OCI-LY7 (cell line): ENCODE results near the gene PRELID3B. TPM values are rescaled to one million over a fixed set of nuclear protein-coding genes. Genes with fewer than 3 reads are reported as not detected.

ENCODE experiments used
- BruUV-seq: library from RNA; stranded (reverse); fragments of 400-500 nt; replicated peaks from 2 replicates; lab custom pipeline; 2021; lab: Mats Ljungman, UMichigan
- CTCF ChIA-PET: fragments of 300-600 bp; sonication (Branson Sonifier 250); formaldehyde crosslinking; loops from one replicate; lab custom pipeline; 2022; ENCODE audit warnings: antibody characterized with exemption; ENCODE audit not compliant: unreplicated experiment; lab: Charles Lee
- POLR2A ChIA-PET: fragments of 300-600 bp; sonication (Branson Sonifier 250); formaldehyde crosslinking; loops from one replicate; lab custom pipeline; 2022; ENCODE audit warnings: antibody characterized with exemption; lab: Charles Lee
- DNase-seq: peaks from one replicate; pipeline ENCODE4 v3.0.0-alpha.2; 2015; ENCODE audit warnings: low spot score
- H2AFZ ChIP-seq: fragments of 200-600 bp; sonication (generic), shearing (Covaris generic); 2 replicates; pipeline ENCODE4 v1.6.1; 2014; ENCODE audit warnings: mild to moderate bottlenecking, antibody characterized with exemption, low read length, moderate library complexity
- H3K27ac ChIP-seq: fragments of 200-600 bp; sonication (generic); 2 replicates; pipeline ENCODE4 v1.5.1; 2014; ENCODE audit warnings: mixed run types, low read depth, mild to moderate bottlenecking, moderate library complexity, low read length, inconsistent platforms; ENCODE audit not compliant: poor library complexity, severe bottlenecking
- H3K36me3 ChIP-seq: fragments of 200-600 bp; sonication (generic); 2 replicates; pipeline ENCODE4 v1.6.1; 2014; ENCODE audit warnings: mild to moderate bottlenecking, antibody characterized with exemption, low read length, moderate library complexity, mixed read lengths; ENCODE audit not compliant: insufficient read depth
- H3K4me1 ChIP-seq: fragments of 200-600 bp; sonication (generic); 2 replicates; pipeline ENCODE4 v1.5.1; 2014; ENCODE audit warnings: mild to moderate bottlenecking, low read length; ENCODE audit not compliant: insufficient read depth, poor library complexity, severe bottlenecking
- H3K4me2 ChIP-seq: fragments of 200-600 bp; sonication (generic); 2 replicates; pipeline ENCODE4 v1.6.1; 2014; ENCODE audit warnings: mild to moderate bottlenecking, low read length
- H3K4me3 ChIP-seq: fragments of 200-600 bp; sonication (generic); 2 replicates; pipeline ENCODE4 v1.5.1; 2014; ENCODE audit warnings: mild to moderate bottlenecking, low read depth, low read length; ENCODE audit not compliant: poor library complexity, severe bottlenecking
- H3K79me2 ChIP-seq: fragments of 200-600 bp; sonication (generic); 2 replicates; pipeline ENCODE4 v1.6.1; 2016; ENCODE audit warnings: low read depth, mild to moderate bottlenecking, low read length, moderate library complexity, mixed read lengths; ENCODE audit not compliant: insufficient read depth
- H3K9me2 ChIP-seq: fragments of 200-600 bp; sonication (generic); 2 replicates; pipeline ENCODE4 v1.6.1; 2016; ENCODE audit warnings: mild to moderate bottlenecking, low read length, mixed read lengths; ENCODE audit not compliant: insufficient read depth
- H3K9me3 ChIP-seq: fragments of 200-600 bp; sonication (generic); 2 replicates; pipeline ENCODE4 v1.6.1; 2014; ENCODE audit warnings: mild to moderate bottlenecking, mixed run types, low read length, mixed read lengths
- H4K20me1 ChIP-seq: fragments of 200-600 bp; sonication (generic); 2 replicates; pipeline ENCODE4 v1.6.1; 2014; ENCODE audit warnings: mild to moderate bottlenecking, antibody characterized with exemption, low read length, moderate library complexity, mixed read lengths; ENCODE audit not compliant: insufficient read depth
- EZH2phosphoT487 ChIP-seq: fragments of 200-600 bp; sonication (generic); IDR thresholded peaks from 2 replicates; pipeline ENCODE4 v1.6.1; 2018; ENCODE audit warnings: low read depth, borderline replicate concordance, mild to moderate bottlenecking, mixed run types, antibody characterized with exemption, low read length, moderate library complexity, mixed read lengths
- intact Hi-C: fragments of 100-400 bp; cut with micrococcal nuclease; formaldehyde crosslinking; loops from one replicate; pipeline ENCODE4 v1.10.0; 2022; ENCODE audit not compliant: unreplicated experiment
- total RNA-seq, 2 experiments: library from RNA; depleted of rRNA in 1 of 2; stranded (reverse); fragments of >200 nt in 1 of 2; shearing (Covaris generic) in 1 of 2; gene quantifications; 2 replicates each; pipeline ENCODE4 v1.2.3, GENCODE V29; 2014 to 2022
- TF ChIP-seq, protein P1 (sequence below): fragments of 200-600 bp; sonication (generic); conservative IDR thresholded peaks from 2 replicates; pipeline ENCODE4 v1.5.1; 2014; ENCODE audit warnings: mild to moderate bottlenecking, antibody characterized with exemption, low read length, moderate library complexity, mixed read lengths

Gene PRELID3B
- total RNA-seq, 2 experiments from 2014 or later, result 99.4 to 119 TPM

DNA sequence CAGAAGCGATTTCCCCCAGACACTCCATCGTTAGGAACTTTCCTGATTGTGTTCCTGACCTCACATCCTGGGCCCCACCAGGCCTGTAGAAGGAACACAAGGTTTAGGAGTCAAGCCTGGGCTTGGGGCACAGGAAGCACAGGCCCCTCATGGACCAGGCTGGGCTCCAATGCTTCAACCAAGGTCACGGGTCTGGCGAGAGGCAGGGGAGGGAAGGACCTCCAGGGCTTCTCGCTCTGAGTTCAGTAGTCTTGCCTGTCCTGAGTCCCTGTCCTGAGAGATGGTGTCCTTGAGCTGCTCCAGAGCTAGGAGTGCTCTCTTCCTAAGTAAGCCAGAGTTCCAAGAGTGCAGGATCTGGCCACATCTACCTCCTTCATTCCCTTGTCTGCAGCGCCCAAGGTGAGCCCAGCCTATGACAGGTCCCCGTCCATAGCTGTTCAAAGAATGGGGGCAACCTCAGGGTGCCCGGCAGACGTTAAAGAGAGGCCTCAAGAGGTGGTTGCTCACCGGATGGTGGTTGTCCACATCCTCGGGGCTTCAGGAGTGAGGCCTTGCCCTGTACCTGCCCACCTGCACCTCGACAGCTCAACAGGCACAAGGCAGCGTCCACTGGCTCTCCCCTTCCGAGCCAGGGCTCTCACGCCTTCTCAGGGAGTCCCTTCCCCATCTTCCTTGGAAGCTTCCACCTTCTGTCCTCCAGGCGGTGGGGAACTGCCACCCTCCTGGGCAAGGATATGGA, 24.9 kb downstream of the PRELID3B start:
- TF ChIP-seq EZH2phosphoT487, result no peak
- TF ChIP-seq, protein P1, sequence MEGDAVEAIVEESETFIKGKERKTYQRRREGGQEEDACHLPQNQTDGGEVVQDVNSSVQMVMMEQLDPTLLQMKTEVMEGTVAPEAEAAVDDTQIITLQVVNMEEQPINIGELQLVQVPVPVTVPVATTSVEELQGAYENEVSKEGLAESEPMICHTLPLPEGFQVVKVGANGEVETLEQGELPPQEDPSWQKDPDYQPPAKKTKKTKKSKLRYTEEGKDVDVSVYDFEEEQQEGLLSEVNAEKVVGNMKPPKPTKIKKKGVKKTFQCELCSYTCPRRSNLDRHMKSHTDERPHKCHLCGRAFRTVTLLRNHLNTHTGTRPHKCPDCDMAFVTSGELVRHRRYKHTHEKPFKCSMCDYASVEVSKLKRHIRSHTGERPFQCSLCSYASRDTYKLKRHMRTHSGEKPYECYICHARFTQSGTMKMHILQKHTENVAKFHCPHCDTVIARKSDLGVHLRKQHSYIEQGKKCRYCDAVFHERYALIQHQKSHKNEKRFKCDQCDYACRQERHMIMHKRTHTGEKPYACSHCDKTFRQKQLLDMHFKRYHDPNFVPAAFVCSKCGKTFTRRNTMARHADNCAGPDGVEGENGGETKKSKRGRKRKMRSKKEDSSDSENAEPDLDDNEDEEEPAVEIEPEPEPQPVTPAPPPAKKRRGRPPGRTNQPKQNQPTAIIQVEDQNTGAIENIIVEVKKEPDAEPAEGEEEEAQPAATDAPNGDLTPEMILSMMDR, result no peak
- H3K9me2 ChIP-seq, result no peaks in the 10 kb centered on the region
- H3K27ac ChIP-seq, result no peak overlapping the region
- H4K20me1 ChIP-seq, result no peaks in the 10 kb centered on the region
- peaks cover 6% of the 10 kb centered on the region for H3K36me3 ChIP-seq
- intact Hi-C loops, result no loop called here
- no peaks in the 10 kb centered on the region for H3K79me2 ChIP-seq
- no peak overlapping the region for H3K4me2 ChIP-seq
- no TSS peak for BruUV-seq
- no peak overlapping the region for H2AFZ ChIP-seq
- CTCF ChIA-PET, result interaction anchor here (1.4 kb wide), 1 partner anchor 26 kb away, joined by 4 read pairs; no protein-coding TSS in a partner anchor
- no peaks in the 10 kb centered on the region for H3K9me3 ChIP-seq
- H3K4me1 ChIP-seq, result peaks cover 17% of the 10 kb centered on the region
- POLR2A ChIA-PET, result interaction anchor here (0.7 to 1.9 kb wide), 6 partner anchors 8 to 35 kb away, joined by 3 to 8 read pairs (median 4); no protein-coding TSS in a partner anchor
- no peak for DNase-seq
- no peak overlapping the region for H3K4me3 ChIP-seq

DNA sequence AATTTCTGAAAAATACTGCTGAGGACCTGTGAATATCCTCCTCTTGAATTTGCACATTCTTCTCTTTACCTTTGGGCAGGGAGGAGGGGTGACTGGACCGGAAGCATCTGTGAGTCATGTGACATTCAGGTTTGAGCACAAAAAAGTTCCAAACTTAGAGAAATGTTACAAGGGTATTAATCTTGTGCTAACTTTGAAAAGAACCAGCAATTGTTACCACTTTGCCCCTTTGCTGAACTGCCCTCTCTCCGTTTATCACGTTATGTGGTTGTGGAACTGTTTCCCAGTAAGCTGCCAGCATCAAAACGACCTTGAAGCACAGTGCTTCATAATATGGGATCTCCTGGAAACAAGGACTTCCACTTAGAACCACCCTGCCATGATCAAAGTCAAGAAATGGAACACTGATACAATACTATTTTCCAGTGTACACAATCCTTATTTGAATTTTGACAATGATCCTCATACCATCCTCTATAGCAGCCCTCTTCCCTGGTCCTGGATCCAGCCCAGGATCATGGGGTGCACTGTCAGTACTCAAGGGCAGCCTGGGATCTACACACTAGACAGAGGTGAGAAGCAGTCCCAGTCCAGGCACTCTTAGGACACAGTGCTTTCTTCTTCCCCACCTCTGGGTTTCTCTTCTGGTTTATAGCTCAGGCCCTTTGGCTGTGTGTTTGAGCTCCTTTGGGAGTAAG, 25.6 kb downstream of the PRELID3B start:
- H3K4me2 ChIP-seq, result peak overlapping the region; percentile 45
- no peaks in the 10 kb centered on the region for H3K79me2 ChIP-seq
- no peaks in the 10 kb centered on the region for H3K9me2 ChIP-seq
- intact Hi-C loops, result no loop called here
- BruUV-seq, result no TSS peak
- H3K36me3 ChIP-seq, result no peaks in the 10 kb centered on the region
- H4K20me1 ChIP-seq, result no peaks in the 10 kb centered on the region
- no peak overlapping the region for H3K4me3 ChIP-seq
- no peaks in the 10 kb centered on the region for H3K9me3 ChIP-seq
- ChIA-PET POLR2A (interaction anchor here (1.0 to 1.9 kb wide), 5 partner anchors 8 to 16 kb away, joined by 3 to 8 read pairs (median 5); no protein-coding TSS in a partner anchor), CTCF (interaction anchor here (1.4 kb wide), 1 partner anchor 27 kb away, joined by 4 read pairs; no protein-coding TSS in a partner anchor)
- H3K4me1 ChIP-seq, result peaks cover 17% of the 10 kb centered on the region
- peak overlapping the region; percentile 78 for H2AFZ ChIP-seq
- no peak for TF ChIP-seq EZH2phosphoT487
- TF ChIP-seq, protein P1, result no peak
- DNase-seq, result peak; percentile 44
- peak overlapping the region; percentile 5 for H3K27ac ChIP-seq
